HT1080 (cell line): ENCODE data around the gene MALL. TPM values are rescaled to one million over a fixed set of nuclear protein-coding genes. Genes with fewer than 3 reads are reported as not detected.
A peak's percentile ranks its signal among the peaks of the same experiment; 100 is the strongest.
"Not testable (repeated sequence)": the region's sequence is repeated elsewhere in the genome, so short reads cannot be mapped to it uniquely, and the experiment has no call there.

Experiments used
- DNase-seq: peaks from one replicate; pipeline ENCODE4 v3.0.0-alpha.2; 2015; ENCODE audit warnings: low read depth
- polyA plus RNA-seq, 2 experiments: library from polyadenylated mRNA; depleted of rRNA; stranded (reverse); fragments of >200 nt; gene quantifications; 2 replicates each; pipeline ENCODE4 v1.2.3, GENCODE V29; 2015
- total RNA-seq: library from RNA; depleted of rRNA; stranded (reverse); fragments of >200 nt; shearing (Covaris generic); gene quantifications from 2 replicates; pipeline ENCODE4 v1.2.3, GENCODE V29; 2014; rRNA removed

MALL gene
- total RNA-seq = 0.07 and 0.77 TPM in 2 replicates
- 0.15 and 0.32 TPM in 2 replicates for polyA plus RNA-seq (2015; cell fraction: cytosol; rRNA removed)
- 0.08 and 0.25 TPM in 2 replicates for polyA plus RNA-seq (2015; cell fraction: nucleus; rRNA removed)

- no peak for DNase-seq
These were observed at the start of gene MALL for GRCh38 chr2:110115291-110116032. TSS of gene MALL (minus strand) at chr2:110115822. CDS start at chr2:110115792, 30 bp downstream.

DNA sequence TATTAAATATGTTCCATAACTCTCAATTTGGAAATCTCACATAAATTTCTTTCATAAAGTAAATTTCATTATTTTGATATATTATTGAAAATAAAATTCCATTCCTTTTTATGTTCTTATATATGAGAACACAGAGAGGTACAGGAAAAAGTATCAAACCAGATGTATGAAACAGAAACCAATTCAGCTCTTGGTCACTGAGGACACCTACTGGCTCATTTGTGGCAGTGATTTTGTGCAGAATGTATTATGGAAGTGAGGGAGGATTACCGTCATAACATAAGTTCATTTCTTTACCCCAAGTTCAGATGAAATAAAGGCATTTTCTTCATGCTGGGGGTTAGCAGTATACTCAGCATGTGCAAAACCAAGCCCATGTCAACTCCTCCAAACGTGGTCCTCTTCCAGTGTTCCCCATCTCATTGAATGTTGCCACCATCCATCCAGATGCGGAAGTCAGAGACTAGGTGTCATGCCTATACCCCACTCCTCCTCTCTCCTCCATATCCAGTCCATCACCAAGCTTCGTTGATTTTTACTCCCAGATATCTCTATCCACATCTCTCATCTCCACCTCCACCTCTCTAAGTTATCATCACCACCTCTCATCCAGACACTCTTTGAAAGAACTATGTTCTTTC is 41.7 kb upstream of the MALL start:
- DNase-seq = peak; percentile 68

DNA sequence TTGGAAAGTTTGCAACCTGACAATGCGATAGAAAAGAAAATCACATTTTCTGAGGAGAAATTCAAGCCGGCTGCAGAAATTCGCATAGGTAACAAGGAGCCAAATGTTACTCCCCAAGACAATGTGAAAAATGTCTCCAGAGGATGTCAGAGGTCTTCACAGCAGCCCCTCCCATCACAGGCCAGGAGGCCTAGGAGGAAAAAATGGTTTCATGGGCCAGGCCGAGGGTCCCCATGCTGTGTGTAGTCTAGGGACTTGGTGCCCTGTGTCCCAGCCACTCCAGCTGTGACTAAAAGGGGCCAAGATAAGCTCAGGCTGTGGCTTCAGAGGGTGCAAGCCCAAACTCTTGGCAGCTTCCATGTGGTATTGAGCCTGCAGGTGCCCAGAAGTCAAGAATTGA is 39.2 kb upstream of the MALL start:
- DNase-seq = not testable (repeated sequence)

DNA sequence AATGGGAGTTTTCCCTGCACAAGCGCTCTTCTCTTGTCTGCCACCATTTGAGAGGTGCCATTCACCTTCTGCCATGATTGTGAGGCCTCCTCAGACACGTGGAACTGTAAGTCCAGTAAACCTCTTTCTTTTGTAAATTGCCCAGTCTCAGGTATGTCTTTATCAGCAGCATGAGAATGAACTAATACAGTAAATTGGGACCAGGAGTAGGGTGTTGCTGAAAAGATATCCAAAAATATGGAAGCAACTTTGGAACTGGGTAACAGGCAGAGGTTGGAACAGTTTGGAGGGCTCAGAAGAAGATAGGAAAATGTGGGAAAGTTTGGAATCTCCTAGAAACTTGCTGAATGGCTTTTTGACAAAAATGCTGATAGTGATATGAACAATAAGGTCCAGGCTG is 38.6 kb upstream of the MALL start:
- not testable (repeated sequence) for DNase-seq

DNA sequence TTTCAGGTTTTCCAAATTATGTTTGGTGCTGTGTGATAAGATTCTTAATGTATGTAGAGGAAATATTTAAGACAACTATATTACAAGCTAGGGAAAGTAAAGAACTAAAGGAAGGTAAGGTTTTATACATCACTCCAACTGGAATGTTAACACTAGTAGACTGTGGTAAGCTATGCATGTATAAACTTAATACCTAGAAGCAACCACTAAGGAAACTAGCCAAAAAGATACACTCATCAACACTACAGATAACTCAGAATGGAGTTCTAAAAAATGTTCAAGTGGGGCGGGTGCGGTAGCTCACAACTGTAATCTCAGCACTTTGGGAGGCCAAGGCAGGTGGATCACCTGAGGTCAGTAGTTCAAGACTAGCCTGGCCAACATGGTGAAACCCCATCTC is 37.8 kb upstream of the MALL start:
- DNase-seq = no peak

GRCh38 chr2:110152943-110153342 is 37.3 kb upstream of the MALL start:
- DNase-seq = no peak

- DNase-seq = peak; percentile 77
These were observed 34.0 kb upstream of the MALL start for GRCh38 chr2:110149330-110150220.

- DNase-seq = no peak
These were observed 31.3 kb upstream of the MALL start for GRCh38 chr2:110146945-110147332.

DNA sequence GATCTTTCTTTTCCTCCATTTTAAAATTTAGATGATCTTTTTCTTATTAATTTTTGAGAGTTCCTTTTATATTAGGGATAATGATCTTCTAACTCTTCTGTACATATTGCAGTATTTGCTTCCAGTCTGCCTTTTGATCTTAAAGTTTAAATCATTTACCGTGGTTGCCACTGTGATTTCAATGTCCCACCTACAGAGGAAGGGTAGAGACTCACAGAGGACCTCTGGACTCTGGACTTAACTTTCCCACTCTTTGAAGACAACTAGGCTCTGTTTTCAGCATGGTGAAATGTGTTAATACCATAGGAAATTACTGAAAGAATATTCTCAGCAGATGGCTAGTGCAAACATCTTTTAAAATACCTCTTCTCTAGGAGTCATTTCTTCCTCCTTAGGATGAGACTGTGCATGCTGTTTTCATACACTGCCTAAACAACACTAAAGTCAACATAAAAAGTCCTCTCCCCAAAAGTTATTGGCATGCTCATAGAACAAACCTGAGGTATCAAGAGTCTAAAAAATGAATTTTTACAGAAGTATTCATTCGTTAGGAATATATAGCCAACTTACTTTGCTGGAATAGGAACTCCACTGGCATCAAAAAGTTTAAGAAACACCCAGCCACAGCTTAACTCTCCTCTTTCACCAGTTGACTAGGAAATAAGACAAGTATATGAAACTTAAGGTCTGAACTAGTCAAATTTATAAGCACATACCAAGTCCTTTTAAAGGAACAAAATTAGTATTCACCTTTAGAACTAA is 30.7 kb upstream of the MALL start:
- DNase-seq = no peak

DNA sequence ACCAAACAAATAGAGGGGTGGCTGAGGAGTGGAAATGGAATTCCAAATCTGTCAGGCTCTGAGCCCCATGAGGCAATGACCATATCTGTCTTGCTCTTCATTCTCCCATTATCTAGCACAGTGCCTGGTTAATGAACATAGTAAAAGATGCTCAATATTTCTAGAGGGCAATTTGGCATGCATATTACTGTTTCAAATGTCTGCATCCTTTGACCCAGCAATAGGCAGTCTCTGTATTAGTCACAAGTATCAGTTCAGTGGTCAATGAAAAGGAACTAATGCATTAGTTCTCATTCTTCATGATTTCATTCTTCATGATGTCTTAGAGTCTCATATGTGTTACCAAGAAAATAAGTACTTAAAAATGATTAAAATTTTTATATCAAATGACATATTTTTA is 28.4 kb upstream of the MALL start:
- no peak for DNase-seq

DNA sequence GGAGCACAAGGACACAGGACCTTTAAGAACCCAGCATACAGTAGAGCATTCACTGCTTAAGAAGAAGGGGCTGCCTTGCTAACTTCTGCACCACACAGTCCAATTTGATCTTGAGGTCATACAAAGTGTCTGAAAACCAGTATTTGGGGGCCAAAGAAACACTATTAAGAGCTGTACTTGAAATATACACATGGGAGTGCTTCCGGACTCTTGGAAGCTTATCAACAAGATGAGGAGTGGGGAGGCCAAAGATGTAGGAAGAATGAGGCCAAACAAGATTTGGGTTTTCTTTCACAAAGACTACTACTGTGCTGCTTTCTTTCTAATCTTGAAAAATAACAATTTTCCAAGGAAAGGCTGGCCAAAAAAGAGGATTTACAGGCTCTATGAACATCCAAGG is 24.8 kb upstream of the MALL start:
- no peak for DNase-seq

DNA sequence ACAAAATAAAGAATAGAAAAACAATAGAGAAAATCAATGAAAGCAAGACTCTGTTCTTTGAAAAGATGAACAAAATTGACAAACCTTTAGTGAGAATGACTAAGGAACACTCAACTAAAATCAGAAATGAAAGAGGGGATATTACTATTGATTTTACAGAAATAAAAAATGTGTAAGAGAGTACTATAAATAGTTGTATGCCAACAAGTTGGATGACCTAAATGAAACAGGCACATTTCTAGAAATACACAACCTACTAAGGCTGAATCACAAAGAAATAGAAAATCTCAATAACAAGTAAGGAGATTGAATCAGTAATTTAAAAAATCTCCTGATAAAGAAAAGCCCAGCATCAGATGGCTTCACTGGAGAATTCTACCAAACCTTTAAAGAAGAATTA is 18.4 kb upstream of the MALL start:
- DNase-seq = no peak

DNA sequence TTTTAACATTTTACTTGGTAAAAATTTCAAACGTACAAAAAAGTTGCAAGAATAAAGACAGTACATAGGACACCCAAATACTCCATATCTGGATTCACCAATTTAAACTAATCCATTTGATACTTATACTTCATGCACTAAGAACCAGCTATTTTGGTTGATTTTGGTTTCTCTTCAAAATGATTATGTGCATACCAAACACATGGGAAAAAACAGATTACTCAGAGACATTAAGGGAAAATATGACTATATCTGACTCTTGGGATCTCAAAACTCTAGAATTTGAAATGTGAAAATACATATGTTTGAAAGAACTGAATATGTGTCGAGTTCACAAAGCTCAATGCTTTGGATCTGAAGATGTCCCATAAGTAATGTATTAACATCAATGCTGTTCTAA is 15.5 kb upstream of the MALL start:
- DNase-seq = no peak

GRCh38 chr2:110130757-110131156 is 15.1 kb upstream of the MALL start:
- DNase-seq = no peak

DNA sequence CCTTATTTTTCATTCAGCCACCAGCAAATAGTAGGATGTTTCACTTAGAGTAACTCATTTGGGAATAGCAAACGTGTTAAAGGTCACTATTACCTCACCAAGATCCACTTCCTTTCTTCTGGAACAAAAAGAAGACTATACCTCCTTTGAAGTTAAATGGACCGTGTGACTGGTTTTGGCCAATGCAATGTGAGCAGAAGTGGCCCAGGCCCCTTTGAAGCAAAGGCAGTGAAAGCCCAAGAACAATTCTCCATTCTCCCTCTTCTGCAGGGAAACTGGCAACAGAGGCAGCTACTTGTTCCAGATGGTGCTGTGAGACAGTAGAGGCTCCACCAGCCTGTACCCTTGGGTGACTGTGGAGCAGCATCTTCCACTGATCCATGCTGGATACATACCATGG is 11.3 kb upstream of the MALL start:
- DNase-seq = no peak

GRCh38 chr2:110126086-110126773 is 10.6 kb upstream of the MALL start:
- DNase-seq = no peak

DNA sequence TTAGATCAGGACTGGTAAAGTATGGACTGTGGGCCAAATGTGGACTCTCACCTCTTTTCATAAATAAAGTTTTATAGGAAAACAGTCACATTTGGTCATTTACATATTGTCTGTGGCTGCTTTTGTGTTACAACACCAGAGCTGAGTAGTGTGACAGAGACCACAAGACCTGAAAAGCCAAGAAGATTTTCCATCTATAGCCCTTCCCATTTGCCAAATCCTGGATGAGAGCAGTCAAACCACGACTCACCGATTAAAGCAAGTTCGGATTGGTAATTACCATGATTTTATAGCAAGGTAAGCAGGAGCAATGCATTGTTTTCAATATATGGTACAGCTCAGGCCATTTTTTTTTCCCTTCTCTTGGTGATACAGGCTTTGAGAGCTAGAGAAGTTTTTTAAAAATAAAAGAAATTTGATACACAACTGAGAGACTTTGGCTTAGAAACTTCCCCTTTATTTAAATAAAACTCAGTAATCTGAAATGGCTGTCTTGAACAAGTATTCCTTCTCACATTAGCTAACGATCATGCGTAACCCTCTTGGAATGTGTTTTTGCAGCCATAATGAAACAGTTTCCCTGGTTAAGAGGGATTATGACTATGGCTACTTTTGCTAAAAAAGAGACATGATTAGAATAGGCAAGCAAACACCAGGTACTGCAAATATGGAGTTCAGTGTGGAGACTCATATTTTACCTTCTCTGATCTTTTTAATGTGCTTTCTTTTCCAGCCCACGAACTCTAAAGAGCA is 9.5 kb upstream of the MALL start:
- no peak for DNase-seq

DNA sequence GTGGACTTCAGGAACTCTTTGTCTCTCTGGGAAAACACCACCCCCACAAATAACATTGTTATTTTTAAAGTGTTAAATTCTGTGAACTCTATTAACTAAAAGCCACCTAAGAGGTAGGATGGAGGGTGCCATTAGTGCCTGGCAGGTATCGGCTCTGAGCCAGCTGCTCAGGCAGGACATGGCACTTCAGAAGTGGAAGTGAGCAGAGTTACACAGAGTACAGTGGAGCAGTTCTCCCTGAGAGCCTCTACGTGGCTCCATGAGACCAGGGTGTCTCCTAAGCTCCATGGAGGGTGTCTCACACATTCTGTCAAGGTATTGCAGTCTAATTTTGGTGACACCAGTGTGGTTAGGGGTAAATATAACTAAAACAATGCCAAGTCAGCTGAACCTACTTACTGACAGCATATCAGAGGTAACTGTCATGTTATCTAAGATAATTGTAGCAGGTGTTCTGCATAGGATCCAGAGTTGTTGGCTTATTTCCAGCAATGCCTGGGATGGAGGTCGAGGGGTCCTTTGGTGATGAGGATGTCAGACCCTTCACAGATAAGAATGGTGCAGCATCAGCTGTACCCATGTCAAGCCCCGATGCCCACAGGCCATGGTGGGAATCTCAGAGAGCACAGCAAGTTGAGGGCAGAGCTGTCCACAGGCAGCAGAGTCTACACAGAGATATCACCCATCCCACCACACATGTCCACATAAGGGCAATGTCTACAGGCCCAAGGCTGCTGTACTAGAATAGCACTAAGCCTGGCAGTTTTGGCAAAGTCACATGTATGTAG is 8.6 kb upstream of the MALL start:
- DNase-seq = no peak

DNA sequence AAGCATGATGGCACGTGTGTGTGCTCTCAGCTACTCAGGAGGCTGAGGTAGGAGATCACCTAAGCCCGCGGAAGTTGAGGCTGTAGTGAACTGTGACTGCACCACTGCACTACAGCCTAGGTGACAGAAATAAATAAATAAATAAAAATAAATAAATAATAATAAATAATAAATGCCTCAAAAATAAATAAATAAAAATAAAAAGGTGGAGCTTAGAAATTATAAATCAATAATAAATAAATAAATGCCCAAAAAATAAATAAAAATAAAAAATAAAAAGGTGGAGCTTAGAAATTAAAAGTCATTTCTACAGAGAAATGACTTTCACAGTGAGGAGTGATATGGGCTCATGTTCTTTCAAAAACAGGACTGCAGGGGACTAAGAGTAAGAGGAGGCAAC is 6.0 kb upstream of the MALL start:
- DNase-seq = no peak
